Type B pancreatic cell (in vitro differentiated cells): ENCODE results near the gene DIPK1A. TPM values are rescaled to one million over a fixed set of nuclear protein-coding genes. Genes with fewer than 3 reads are reported as not detected.

Experiments used
- DNase-seq: peaks from one replicate; pipeline ENCODE4 v3.0.0; 2021; ENCODE audit warnings: mixed read lengths; ENCODE audit not compliant: unreplicated experiment; ENCODE audit errors: extremely low spot score
- H3K27ac Mint-ChIP-seq: 2 replicates; pipeline ENCODE4 v1.8.0; 2021; ENCODE audit warnings: mild to moderate bottlenecking, mixed read lengths
- H3K27me3 Mint-ChIP-seq: 2 replicates; pipeline ENCODE4 v1.8.0; 2021; ENCODE audit warnings: mixed read lengths
- H3K36me3 Mint-ChIP-seq: 2 replicates; pipeline ENCODE4 v1.8.0; 2021; ENCODE audit warnings: mixed read lengths
- H3K4me1 Mint-ChIP-seq: one replicate; pipeline ENCODE4 v1.8.0; 2021; ENCODE audit warnings: mixed read lengths; ENCODE audit not compliant: unreplicated experiment
- H3K4me3 Mint-ChIP-seq: 2 replicates; pipeline ENCODE4 v1.8.0; 2021; ENCODE audit warnings: mild to moderate bottlenecking, mixed read lengths
- H3K9me3 Mint-ChIP-seq: 2 replicates; pipeline ENCODE4 v1.8.0; 2021; ENCODE audit warnings: mixed read lengths
- CTCF ChIP-seq: fragments of 200-600 bp; sonication (generic); conservative IDR thresholded peaks from 2 replicates; pipeline ENCODE4 v1.5.0; 2021; ENCODE audit warnings: antibody characterized with exemption, mild to moderate bottlenecking
- total RNA-seq: library from RNA; stranded (reverse); gene quantifications from 2 replicates; pipeline ENCODE4 v1.2.1, GENCODE V29; 2021; ENCODE audit warnings: low replicate concordance

The DIPK1A gene
- total RNA-seq, 1 donor from 2014 or later, result 4.6 TPM

- H3K27ac Mint-ChIP-seq, result no peak overlapping the region
- H3K36me3 Mint-ChIP-seq, result no peaks in the 10 kb centered on the region
- no peaks in the 10 kb centered on the region for H3K4me1 Mint-ChIP-seq
- no peak overlapping the region for H3K4me3 Mint-ChIP-seq
- no peaks in the 10 kb centered on the region for H3K9me3 Mint-ChIP-seq
- DNase-seq, result no peak
- TF ChIP-seq CTCF, result no peak
- no peaks in the 10 kb centered on the region for H3K27me3 Mint-ChIP-seq
These were observed 77.1 kb downstream of the DIPK1A start for GRCh38 chr1:92884195-92884594.

GRCh38 chr1:92883297-92883696, 78.0 kb downstream of the DIPK1A start:
- H3K4me3 Mint-ChIP-seq, result no peak overlapping the region
- no peaks in the 10 kb centered on the region for H3K4me1 Mint-ChIP-seq
- DNase-seq, result no peak
- H3K9me3 Mint-ChIP-seq, result no peaks in the 10 kb centered on the region
- TF ChIP-seq CTCF, result no peak
- H3K36me3 Mint-ChIP-seq, result no peaks in the 10 kb centered on the region
- no peaks in the 10 kb centered on the region for H3K27me3 Mint-ChIP-seq
- no peak overlapping the region for H3K27ac Mint-ChIP-seq

GRCh38 chr1:92882819-92883218, 78.4 kb downstream of the DIPK1A start:
- H3K4me1 Mint-ChIP-seq, result no peaks in the 10 kb centered on the region
- H3K36me3 Mint-ChIP-seq, result no peaks in the 10 kb centered on the region
- DNase-seq, result no peak
- H3K27ac Mint-ChIP-seq, result no peak overlapping the region
- H3K9me3 Mint-ChIP-seq, result no peaks in the 10 kb centered on the region
- no peak for TF ChIP-seq CTCF
- H3K4me3 Mint-ChIP-seq, result no peak overlapping the region
- H3K27me3 Mint-ChIP-seq, result no peaks in the 10 kb centered on the region

GRCh38 chr1:92881391-92881790, 79.9 kb downstream of the DIPK1A start:
- DNase-seq, result no peak
- no peak overlapping the region for H3K27ac Mint-ChIP-seq
- no peaks in the 10 kb centered on the region for H3K27me3 Mint-ChIP-seq
- H3K36me3 Mint-ChIP-seq, result no peaks in the 10 kb centered on the region
- no peak for TF ChIP-seq CTCF
- H3K4me3 Mint-ChIP-seq, result no peak overlapping the region
- H3K9me3 Mint-ChIP-seq, result no peaks in the 10 kb centered on the region
- no peaks in the 10 kb centered on the region for H3K4me1 Mint-ChIP-seq

- H3K4me3 Mint-ChIP-seq, result no peak overlapping the region
- H3K36me3 Mint-ChIP-seq, result peaks cover 7% of the 10 kb centered on the region
- no peaks in the 10 kb centered on the region for H3K27me3 Mint-ChIP-seq
- DNase-seq, result no peak
- H3K27ac Mint-ChIP-seq, result no peak overlapping the region
- no peaks in the 10 kb centered on the region for H3K4me1 Mint-ChIP-seq
- TF ChIP-seq CTCF, result no peak
- no peaks in the 10 kb centered on the region for H3K9me3 Mint-ChIP-seq
These were observed 81.8 kb downstream of the DIPK1A start for GRCh38 chr1:92879316-92879968.

GRCh38 chr1:92877792-92878191, 83.5 kb downstream of the DIPK1A start:
- H3K36me3 Mint-ChIP-seq, result peaks cover 7% of the 10 kb centered on the region
- H3K27me3 Mint-ChIP-seq, result no peaks in the 10 kb centered on the region
- DNase-seq, result no peak
- H3K27ac Mint-ChIP-seq, result no peak overlapping the region
- no peaks in the 10 kb centered on the region for H3K4me1 Mint-ChIP-seq
- no peaks in the 10 kb centered on the region for H3K9me3 Mint-ChIP-seq
- H3K4me3 Mint-ChIP-seq, result no peak overlapping the region
- TF ChIP-seq CTCF, result no peak
